HepG2 (cell line): Measurements from ENCODE around the gene NOBOX.

Source experiments
- CTCF ChIP-seq: sonication (generic); formaldehyde crosslinking; IDR thresholded peaks from 2 replicates; pipeline ENCODE4 v1.5.0; 2020; ENCODE audit warnings: mild to moderate bottlenecking, missing genetic modification reagents, moderate library complexity
- HCFC1 ChIP-seq: fragments of 150-350 bp; IDR thresholded peaks from 2 replicates; pipeline ENCODE4 v1.6.1; 2014; ENCODE audit warnings: low read depth, low read length
- HES4 ChIP-seq: sonication (generic); formaldehyde crosslinking; IDR thresholded peaks from 2 replicates; pipeline ENCODE4 v1.9.0; 2021; ENCODE audit warnings: mild to moderate bottlenecking, missing genetic modification reagents, borderline replicate concordance
- HINFP ChIP-seq: sonication (generic); formaldehyde crosslinking; IDR thresholded peaks from 2 replicates; pipeline ENCODE4 v1.4.0; 2020; ENCODE audit warnings: low read depth, mild to moderate bottlenecking, missing genetic modification reagents
- NFYB ChIP-seq: sonication (generic); formaldehyde crosslinking; IDR thresholded peaks from 2 replicates; pipeline ENCODE4 v1.4.0; 2020; ENCODE audit warnings: missing genetic modification reagents
- POLR2A ChIP-seq, 2 experiments: IDR thresholded peaks; 2 replicates each; pipeline ENCODE4 v1.6.1; 2011; ENCODE audit warnings: low read depth in 2 of 2, low read length in 2 of 2, mild to moderate bottlenecking in 1 of 2, moderate library complexity in 1 of 2; ENCODE audit not compliant: insufficient read depth in 1 of 2
- SATB2 ChIP-seq: sonication (generic); formaldehyde crosslinking; IDR thresholded peaks from 2 replicates; pipeline ENCODE4 v1.5.0; 2020; ENCODE audit warnings: missing genetic modification reagents
- SRSF4 ChIP-seq: fragments of 200-400 bp; formaldehyde crosslinking; IDR thresholded peaks from one replicate; pipeline ENCODE4 v1.6.1; 2018; ENCODE audit warnings: mild to moderate bottlenecking, low read depth, low read length, moderate library complexity; ENCODE audit not compliant: poor library complexity, severe bottlenecking
- TEAD2 ChIP-seq: sonication (generic); formaldehyde crosslinking; IDR thresholded peaks from 2 replicates; pipeline ENCODE4 v1.9.0; 2021; ENCODE audit warnings: missing genetic modification reagents
- TOE1 ChIP-seq: sonication (generic); formaldehyde crosslinking; IDR thresholded peaks from 2 replicates; pipeline ENCODE4 v1.4.0; 2020; ENCODE audit warnings: mild to moderate bottlenecking, missing genetic modification reagents
- ZBTB40 ChIP-seq, 2 experiments: fragments of 450-650 bp in 1 of 2; sonication (generic) in 1 of 2; formaldehyde crosslinking in 1 of 2; IDR thresholded peaks; 2 replicates each; pipeline versions ENCODE4 v1.6.1 to v1.8.0; 2016 to 2022; ENCODE audit warnings: antibody characterized with exemption in 1 of 2, mild to moderate bottlenecking in 1 of 2, missing genetic modification reagents in 1 of 2
- ZFP62 ChIP-seq: sonication (generic); formaldehyde crosslinking; IDR thresholded peaks from 2 replicates; pipeline ENCODE4 v1.4.0; 2020; ENCODE audit warnings: missing genetic modification reagents
- ZNF205 ChIP-seq: IDR thresholded peaks from 2 replicates; pipeline ENCODE4 v1.6.1; 2018; ENCODE audit warnings: missing biosample characterization, missing genetic modification reagents
- ZNF687 ChIP-seq: sonication (generic); formaldehyde crosslinking; IDR thresholded peaks from 2 replicates; pipeline ENCODE4 v1.5.1; 2020; ENCODE audit warnings: mild to moderate bottlenecking, missing genetic modification reagents, moderate library complexity

- TF ChIP-seq HES4, result no peak
- TF ChIP-seq SATB2 (CRISPR knock-in tag), result no peak
- no peak for TF ChIP-seq TEAD2 (CRISPR knock-in tag)
- TF ChIP-seq ZNF205, result no peak
- TF ChIP-seq ZFP62 (CRISPR knock-in tag), result no peak
- no peak for TF ChIP-seq CTCF (CRISPR knock-in tag)
- TF ChIP-seq HINFP (CRISPR knock-in tag), result no peak
- no peak for TF ChIP-seq POLR2A (IDR thresholded peaks at IDR 0.05; ENCODE audit: insufficient read depth in 1 of 2, low read depth in 2 of 2, low read length in 2 of 2)
- no peak for TF ChIP-seq NFYB (CRISPR knock-in tag)
- TF ChIP-seq ZBTB40 (IDR thresholded peaks at IDR 0.05), result no peak
- no peak for TF ChIP-seq ZBTB40 (CRISPR knock-in tag; IDR thresholded peaks at IDR 0.05)
- TF ChIP-seq HCFC1, result no peak
- TF ChIP-seq TOE1, result no peak
- TF ChIP-seq SRSF4, result no peak
- no peak for TF ChIP-seq ZNF687 (CRISPR knock-in tag)
Measured at GRCh38 chr7:144398291-144398690, 5.2 kb downstream of the NOBOX start.
